GM21515 (cell line): ENCODE results near the gene TMEM132D.

Source experiments
- ATAC-seq: cut with Tn5 transposase; IDR thresholded peaks from one replicate; pipeline ENCODE4 v1.9.1; 2021; ENCODE audit not compliant: unreplicated experiment

Gene TMEM132D

DNA sequence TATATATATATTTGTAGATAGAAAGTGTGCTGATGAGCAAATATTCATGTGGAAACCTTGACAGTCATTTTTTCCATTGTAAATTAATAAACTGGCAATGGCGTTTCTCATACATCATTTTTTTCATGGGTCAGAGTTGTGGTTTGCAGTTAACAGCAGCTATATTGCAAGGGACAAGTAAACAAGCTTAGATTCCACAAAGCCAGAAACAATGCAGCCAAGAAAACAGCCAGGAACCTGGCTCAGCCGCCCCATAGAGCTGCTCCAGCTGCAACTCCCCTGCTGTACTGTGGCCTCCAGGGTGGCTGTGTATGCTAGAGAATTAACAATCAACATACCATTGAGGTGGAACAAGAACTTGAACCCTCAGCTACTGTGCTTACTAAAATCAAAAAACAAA, 298.2 kb downstream of the TMEM132D start:
- no peak for ATAC-seq

DNA sequence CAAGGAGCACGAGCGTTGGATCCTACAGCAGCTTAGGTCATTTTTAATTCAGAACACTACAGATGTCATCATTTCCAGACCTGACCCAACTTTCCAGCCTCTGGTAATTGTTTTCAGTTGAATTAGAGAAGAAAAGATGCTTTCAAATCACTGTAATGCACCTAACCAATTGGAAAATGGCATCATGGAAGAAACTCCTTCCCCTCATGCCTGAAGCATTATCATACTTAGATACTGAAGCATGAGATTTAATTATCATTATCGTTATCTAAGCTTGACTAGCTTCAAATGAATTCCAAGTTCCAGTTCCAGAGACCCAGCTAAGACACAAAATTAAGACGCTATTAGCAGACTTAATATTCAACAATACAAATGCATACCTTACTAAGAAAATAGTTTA, 299.3 kb downstream of the TMEM132D start:
- ATAC-seq: no peak

GRCh38 chr12:129599406-129599805, 304.4 kb downstream of the TMEM132D start:
- no peak for ATAC-seq

- ATAC-seq: no peak
These were observed 309.7 kb downstream of the TMEM132D start for GRCh38 chr12:129594098-129594497.

GRCh38 chr12:129592449-129592848, 311.4 kb downstream of the TMEM132D start:
- ATAC-seq: no peak

- ATAC-seq: no peak
These were observed 314.3 kb downstream of the TMEM132D start for GRCh38 chr12:129589503-129589902.

DNA sequence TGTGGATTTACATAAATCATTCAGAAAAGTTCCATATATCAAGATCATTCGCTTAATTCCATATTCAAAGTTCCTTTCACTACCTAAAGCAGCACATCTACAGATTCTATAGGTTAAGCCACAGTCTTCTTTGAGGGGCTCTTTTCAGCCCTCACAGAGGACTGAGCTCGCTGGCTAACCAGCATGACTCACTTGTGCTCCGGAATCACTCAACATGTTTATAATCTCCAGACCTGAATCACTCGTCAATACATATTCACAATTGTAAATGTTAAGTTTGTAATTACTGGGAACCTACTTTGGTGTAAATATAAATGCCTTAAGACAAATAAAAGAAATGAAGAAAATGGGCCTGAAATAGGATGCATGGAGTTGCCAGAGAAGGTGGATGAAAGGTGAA, 315.7 kb downstream of the TMEM132D start:
- ATAC-seq: no peak

DNA sequence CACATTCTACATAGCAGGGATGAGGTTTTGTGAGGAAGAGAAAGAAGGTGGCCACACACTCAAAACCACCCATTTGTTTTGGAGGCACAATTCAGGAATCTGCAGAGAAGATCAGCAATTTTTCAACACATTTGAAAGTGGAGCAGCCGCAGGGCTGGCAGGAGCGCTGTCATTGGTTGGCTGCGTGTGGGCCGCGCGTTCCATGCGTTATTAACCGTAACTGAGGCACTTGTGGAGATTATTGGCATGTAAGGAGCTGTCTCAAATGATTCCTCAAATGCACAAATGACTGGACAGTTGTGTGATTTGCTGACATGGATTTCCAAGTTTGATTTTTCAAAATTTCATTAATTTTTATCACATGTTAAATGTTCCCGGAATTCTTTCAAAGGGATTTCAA, 318.5 kb downstream of the TMEM132D start:
- ATAC-seq: no peak

DNA sequence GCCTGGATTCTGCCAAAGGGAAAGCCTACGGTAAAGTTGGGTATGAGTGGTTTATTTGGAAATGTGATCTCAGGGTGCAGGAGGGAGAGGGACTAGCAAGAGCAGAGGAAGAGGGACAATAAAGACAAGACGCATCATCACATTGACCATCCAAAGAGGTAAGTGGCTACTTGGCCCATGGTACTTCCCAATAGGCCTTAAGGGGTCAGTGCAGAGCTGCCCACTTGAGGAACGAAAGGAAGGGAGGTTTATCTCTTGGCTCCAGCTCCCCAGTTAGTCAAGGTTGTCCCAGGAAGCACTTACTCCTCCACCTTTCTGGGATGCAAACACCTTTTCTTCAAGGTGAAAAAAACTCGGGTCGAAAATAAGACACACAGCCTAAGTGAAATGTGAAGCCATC, 323.9 kb downstream of the TMEM132D start:
- ATAC-seq: no peak

- ATAC-seq: no peak
These were observed 331.8 kb downstream of the TMEM132D start for GRCh38 chr12:129571901-129572494.

DNA sequence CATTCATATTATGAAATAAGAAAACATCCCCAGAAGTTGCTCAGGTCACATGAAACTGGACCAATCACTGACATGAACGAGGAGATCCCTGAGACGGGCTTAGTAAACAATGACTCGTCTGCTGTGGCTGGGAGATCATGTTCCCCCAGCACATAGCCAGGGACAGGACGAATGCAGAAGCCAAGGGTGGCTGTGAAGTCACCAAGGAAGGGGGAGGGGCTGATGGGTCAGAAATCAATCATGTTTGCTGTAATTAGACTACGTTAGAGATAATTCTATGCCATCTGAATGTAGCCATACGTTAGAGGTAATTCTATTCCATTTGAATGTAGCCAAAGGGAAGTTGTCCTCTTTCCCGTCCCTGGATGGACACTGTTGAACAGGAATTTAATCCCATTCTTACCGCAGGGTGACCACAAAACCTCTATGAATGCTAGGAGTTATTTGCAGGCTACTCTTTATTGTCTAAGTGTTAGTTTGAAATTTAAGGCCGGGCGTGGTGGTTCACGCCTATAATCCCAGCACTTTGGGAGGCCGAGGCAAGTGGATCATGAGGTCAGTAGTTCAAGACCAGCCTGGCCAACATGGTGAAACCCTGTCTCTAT, 332.9 kb downstream of the TMEM132D start:
- ATAC-seq: no peak

GRCh38 chr12:129566800-129567199, 337.0 kb downstream of the TMEM132D start:
- no peak for ATAC-seq

DNA sequence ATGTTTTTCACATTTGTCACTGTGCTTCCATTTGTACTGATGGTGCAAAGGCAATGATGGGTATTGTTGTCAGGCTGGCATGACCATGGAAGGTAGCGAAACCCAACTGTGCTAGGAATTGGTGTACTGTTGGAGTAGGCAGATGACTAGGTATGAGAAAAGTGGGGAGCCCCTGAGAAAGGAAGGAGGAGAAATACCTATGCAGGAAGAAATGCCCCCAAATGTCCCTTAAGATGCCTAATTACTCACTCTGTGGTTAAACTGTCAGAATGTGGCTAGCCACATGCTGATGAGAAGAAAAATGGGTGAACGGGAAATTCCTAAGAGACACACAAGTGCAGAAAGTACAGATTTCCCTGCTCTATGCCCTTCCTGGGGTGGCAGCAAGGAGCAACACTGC, 339.1 kb downstream of the TMEM132D start:
- ATAC-seq: no peak

DNA sequence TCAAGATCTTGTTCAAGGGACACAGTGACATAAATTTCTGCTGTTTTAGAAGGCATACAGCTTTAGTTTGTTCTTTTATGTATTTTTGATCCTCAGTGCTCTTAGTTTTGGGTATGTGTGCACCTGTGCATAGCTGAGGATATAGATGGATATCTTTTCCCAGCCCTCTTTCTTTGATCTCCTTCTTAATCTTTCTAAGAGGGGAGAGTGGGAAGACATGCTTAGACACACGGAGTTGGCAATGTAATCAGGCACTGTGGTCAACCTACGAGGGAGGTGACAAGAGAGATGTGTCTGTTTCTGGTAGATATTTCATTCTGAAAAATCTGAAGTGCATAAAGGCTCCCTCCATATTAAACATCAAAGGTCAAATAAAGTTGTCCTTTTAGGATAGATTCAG, 340.6 kb downstream of the TMEM132D start:
- ATAC-seq: no peak

DNA sequence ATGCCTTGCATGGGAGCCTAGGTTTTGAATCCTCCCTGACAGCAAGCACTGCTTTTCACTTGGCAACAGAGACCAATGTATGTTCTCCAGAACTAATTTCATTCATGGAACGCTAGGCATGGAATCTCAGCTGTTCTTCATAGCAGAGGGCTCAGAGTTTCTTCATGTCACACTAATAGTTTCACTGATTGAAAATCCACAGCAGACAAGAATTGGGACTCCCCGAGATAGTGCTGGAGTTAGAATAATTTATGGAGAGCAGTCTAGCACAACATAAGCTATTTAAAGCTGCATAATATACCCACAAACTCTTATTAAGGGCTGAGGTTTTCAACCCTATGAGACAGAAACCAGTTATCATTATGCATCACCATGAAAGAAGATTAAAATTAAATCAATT, 342.5 kb downstream of the TMEM132D start:
- no peak for ATAC-seq

DNA sequence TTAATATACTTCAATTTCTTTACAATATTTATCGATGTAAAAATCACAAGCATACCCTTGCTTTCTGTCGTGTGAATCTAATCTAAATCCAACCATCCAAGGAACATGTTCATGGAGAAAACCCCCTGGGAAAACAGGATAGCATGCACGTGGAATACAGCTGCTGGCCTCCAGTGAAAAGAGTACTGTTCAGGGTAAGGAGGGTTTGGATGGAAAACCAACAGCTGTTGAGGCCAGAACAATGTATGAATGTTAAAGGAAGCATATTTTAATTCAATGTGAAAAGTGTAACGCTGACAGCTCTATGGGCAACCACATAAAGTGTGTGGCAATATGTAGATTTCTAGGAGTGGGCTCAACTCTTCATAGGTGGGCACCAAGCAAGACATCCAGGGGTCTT, 344.0 kb downstream of the TMEM132D start:
- ATAC-seq: no peak

DNA sequence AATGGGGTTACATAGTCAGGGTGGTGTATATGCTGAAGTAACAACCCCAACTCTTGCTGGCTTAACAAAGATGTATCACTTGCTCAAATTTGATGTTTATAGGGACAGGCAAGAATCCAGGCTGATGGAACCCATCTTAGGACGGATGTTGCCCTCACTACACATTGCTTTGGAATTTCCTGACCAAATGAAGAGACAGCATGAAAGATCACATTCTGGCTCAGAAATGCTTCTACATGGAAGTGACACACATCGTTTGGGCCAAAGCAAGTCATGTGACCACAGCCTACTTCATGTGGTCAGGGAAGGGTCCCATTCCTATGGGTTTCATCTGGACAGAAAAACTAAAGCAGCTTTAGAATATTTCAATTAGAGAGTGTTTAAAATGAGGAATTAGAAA, 345.8 kb downstream of the TMEM132D start:
- ATAC-seq: no peak

- no peak for ATAC-seq
These were observed 347.7 kb downstream of the TMEM132D start for GRCh38 chr12:129556082-129556481.

DNA sequence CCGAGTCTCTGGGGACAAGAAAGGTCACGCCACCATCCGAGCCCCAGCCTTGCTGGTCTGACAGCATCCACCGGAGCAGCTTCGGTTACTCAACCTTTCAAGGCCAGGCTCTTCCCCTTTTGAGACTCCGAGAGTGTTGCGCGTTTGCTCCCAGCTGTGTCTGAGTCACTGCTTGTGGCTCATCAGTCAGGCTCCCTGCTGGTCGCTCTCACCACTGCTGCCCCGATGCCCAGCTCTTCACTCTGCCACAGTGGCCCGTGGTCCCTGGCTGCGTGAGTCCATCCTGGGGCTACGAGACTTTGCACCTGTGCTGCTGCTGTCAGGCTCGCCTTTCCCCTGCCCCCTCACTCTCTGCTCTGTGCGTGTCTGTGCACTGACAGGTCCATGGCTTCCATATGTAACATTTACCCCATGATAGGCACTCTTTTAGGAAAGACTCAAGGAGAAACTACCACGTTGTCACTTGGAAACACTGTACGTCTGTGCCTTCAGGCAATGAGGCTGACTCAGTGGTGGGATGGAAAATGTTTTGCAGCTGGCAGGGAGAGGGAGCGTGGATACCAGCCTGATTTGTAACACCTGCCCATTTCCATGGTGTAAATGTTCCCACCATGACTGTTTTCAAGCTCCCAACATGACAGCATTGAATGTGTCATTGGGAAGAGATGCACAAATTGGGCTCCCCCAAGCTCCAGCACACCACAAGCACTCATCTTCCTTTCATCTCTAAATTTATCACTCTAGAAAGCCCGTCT, 350.7 kb downstream of the TMEM132D start:
- ATAC-seq: no peak

GRCh38 chr12:129551441-129551840, 352.4 kb downstream of the TMEM132D start:
- ATAC-seq: no peak

DNA sequence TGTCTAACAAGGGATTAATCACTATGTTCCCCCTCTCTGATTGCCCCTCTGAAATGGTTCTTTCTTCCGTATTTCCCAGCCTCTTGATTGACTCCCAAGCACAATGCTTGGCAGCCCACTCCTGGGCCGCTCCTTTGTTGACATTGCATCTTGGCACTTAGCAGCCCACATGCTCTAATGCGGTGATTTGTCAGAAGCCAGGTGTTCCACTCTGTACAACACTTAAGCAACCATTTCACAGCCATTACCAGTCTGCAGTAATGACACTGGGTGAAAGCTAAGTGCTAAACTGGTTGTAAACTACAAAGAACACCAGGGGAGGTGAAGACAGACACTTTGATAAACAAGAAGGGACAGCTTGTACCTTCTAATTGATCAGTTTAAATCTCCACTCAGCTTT, 353.5 kb downstream of the TMEM132D start:
- no peak for ATAC-seq

DNA sequence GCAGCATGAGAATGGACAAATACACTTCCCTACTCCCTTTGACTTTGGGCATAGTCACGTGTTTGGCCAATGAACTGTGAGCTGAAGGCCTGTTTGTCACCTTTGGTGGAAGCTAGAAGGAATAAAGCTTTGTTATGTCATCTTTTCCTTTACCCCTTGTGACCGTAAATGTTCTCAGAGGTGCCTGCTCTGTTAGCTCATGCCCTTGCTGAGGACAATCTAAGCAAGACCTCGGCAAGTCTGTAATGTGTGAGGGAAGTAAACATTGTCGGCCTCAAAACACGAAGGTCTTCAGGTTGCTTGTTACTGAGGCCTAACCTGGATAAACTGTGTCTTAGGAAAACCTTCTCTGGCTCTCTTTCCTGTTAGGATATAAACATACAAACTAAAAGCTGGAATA, 354.2 kb downstream of the TMEM132D start:
- no peak for ATAC-seq
